AML-193 (cell line): ENCODE data around the gene TPSD1.
"Not testable (repeated sequence)": the region's sequence is repeated elsewhere in the genome, so short reads cannot be mapped to it uniquely, and the experiment has no call there.

Experiments
- DNase-seq, 2 experiments: peaks; one replicate each; lab custom pipeline; 2025; lab: John Stamatoyannopoulos, UW

TPSD1 gene

GRCh38 chr16:1262846-1263221 is 7.0 kb downstream of the TPSD1 start:
- no peak for DNase-seq

GRCh38 chr16:1263591-1264344 is 7.9 kb downstream of the TPSD1 start:
- no peak for DNase-seq

GRCh38 chr16:1264345-1265089 is 8.6 kb downstream of the TPSD1 start:
- DNase-seq = no peak

GRCh38 chr16:1265090-1265630 is 9.3 kb downstream of the TPSD1 start:
- no peak for DNase-seq

- no peak for DNase-seq
Observed at GRCh38 chr16:1265826-1266225, 10.0 kb downstream of the TPSD1 start.

- not testable (repeated sequence) for DNase-seq
Observed at GRCh38 chr16:1269418-1269817, 13.5 kb downstream of the TPSD1 start.

GRCh38 chr16:1271380-1271723 is 15.5 kb downstream of the TPSD1 start:
- no peak for DNase-seq

- not testable (repeated sequence) for DNase-seq
Observed at GRCh38 chr16:1271724-1272413, 16.0 kb downstream of the TPSD1 start.

- no peak for DNase-seq
Observed at GRCh38 chr16:1272453-1273198, 16.8 kb downstream of the TPSD1 start.

GRCh38 chr16:1273816-1274215 is 17.9 kb downstream of the TPSD1 start:
- no peak for DNase-seq

GRCh38 chr16:1274767-1275166 is 18.9 kb downstream of the TPSD1 start:
- no peak for DNase-seq

- no peak for DNase-seq
Observed at GRCh38 chr16:1275791-1276579, 20.1 kb downstream of the TPSD1 start.

- DNase-seq = no peak
Observed at GRCh38 chr16:1276580-1276878, 20.7 kb downstream of the TPSD1 start.

GRCh38 chr16:1277151-1277598 is 21.3 kb downstream of the TPSD1 start:
- no peak for DNase-seq

- no peak for DNase-seq
Observed at GRCh38 chr16:1277617-1278282, 21.9 kb downstream of the TPSD1 start.

GRCh38 chr16:1278477-1278876 is 22.6 kb downstream of the TPSD1 start:
- no peak for DNase-seq

GRCh38 chr16:1279081-1279944 is 23.4 kb downstream of the TPSD1 start:
- DNase-seq = no peak

GRCh38 chr16:1279945-1280589 is 24.2 kb downstream of the TPSD1 start:
- no peak for DNase-seq

- DNase-seq = no peak
Observed at GRCh38 chr16:1280783-1281182, 24.9 kb downstream of the TPSD1 start.
